Neural cell (in vitro differentiated cells): ENCODE measurements around the gene CTDSP2. TPM values are rescaled to one million over a fixed set of nuclear protein-coding genes. Genes with fewer than 3 reads are reported as not detected.

Experiments used
- H2AFZ ChIP-seq: fragments of 200-600, 300-800 bp; sonication (generic), shearing (Covaris generic); 2 replicates; pipeline ENCODE4 v1.6.0; 2014; ENCODE audit warnings: low read depth, mild to moderate bottlenecking, antibody characterized with exemption, low read length, moderate library complexity
- H3F3A ChIP-seq: fragments of 200-600 bp; shearing (Covaris generic); 2 replicates; pipeline ENCODE4 v1.6.1; 2016; ENCODE audit warnings: mild to moderate bottlenecking, moderate library complexity, mixed read lengths, antibody characterized with exemption, low read length; ENCODE audit not compliant: insufficient read depth, poor library complexity, severe bottlenecking
- H3K27ac ChIP-seq: fragments of 200-600, 300-800 bp; sonication (generic), shearing (Covaris generic); 2 replicates; pipeline ENCODE4 v1.5.1; 2014; ENCODE audit warnings: mild to moderate bottlenecking, low read length, moderate library complexity
- H3K27me3 ChIP-seq: fragments of 300-800, 200-600 bp; sonication (generic), shearing (Covaris generic); 2 replicates; pipeline ENCODE4 v1.6.0; 2014; ENCODE audit warnings: mild to moderate bottlenecking, low read depth, low read length, moderate library complexity; ENCODE audit not compliant: insufficient read depth
- H3K36me3 ChIP-seq: fragments of 300-800, 200-600 bp; sonication (generic), shearing (Covaris generic); 2 replicates; pipeline ENCODE4 v1.5.1; 2014; ENCODE audit warnings: mild to moderate bottlenecking, antibody characterized with exemption, low read length, moderate library complexity; ENCODE audit not compliant: insufficient read depth
- H3K4me2 ChIP-seq: fragments of 300-800, 200-600 bp; sonication (generic), shearing (Covaris generic); 2 replicates; pipeline ENCODE4 v1.6.0; 2014; ENCODE audit warnings: mild to moderate bottlenecking, low read length
- H3K4me3 ChIP-seq: fragments of 300-800, 200-600 bp; sonication (generic), shearing (Covaris generic); 2 replicates; pipeline ENCODE4 v1.5.1; 2014; ENCODE audit warnings: mild to moderate bottlenecking, low read length, moderate library complexity
- H3K79me2 ChIP-seq: fragments of 200-600 bp; shearing (Covaris generic); replicated peaks from 2 replicates; pipeline ENCODE4 v1.6.0; 2014; ENCODE audit warnings: mild to moderate bottlenecking, low read length, moderate library complexity; ENCODE audit not compliant: insufficient read depth
- H3K9ac ChIP-seq: fragments of 300-800, 200-600 bp; sonication (generic), shearing (Covaris generic); 2 replicates; pipeline ENCODE4 v1.6.1; 2016; ENCODE audit warnings: mild to moderate bottlenecking, low read length, mixed read lengths
- H3K9me2 ChIP-seq: fragments of 200-600 bp; shearing (Covaris generic); 2 replicates; pipeline ENCODE4 v1.6.1; 2016; ENCODE audit warnings: mild to moderate bottlenecking, low read length, mixed read lengths; ENCODE audit not compliant: insufficient read depth
- H3K9me3 ChIP-seq: fragments of 200-600, 300-800 bp; sonication (generic), shearing (Covaris generic); 2 replicates; pipeline ENCODE4 v1.6.1; 2016; ENCODE audit warnings: mild to moderate bottlenecking, mixed run types, low read length, moderate library complexity, mixed read lengths
- H4K20me1 ChIP-seq: fragments of 200-600 bp; shearing (Covaris generic); 2 replicates; pipeline ENCODE4 v1.6.1; 2016; ENCODE audit warnings: mild to moderate bottlenecking, mixed run types; ENCODE audit not compliant: insufficient read depth
- EP300 ChIP-seq: fragments of 450-650 bp; conservative IDR thresholded peaks from 2 replicates; pipeline ENCODE4 v1.6.1; 2014; ENCODE audit warnings: antibody characterized with exemption, mild to moderate bottlenecking, moderate library complexity; ENCODE audit not compliant: poor library complexity, severe bottlenecking
- MXI1 ChIP-seq: fragments of 450-650 bp; conservative IDR thresholded peaks from 2 replicates; pipeline ENCODE4 v1.6.1; 2014; ENCODE audit warnings: antibody characterized with exemption, mild to moderate bottlenecking; ENCODE audit not compliant: poor library complexity, severe bottlenecking
- POLR2AphosphoS5 ChIP-seq: IDR thresholded peaks from 2 replicates; pipeline ENCODE4 v1.6.1; 2012
- RAD21 ChIP-seq: fragments of 450-650 bp; conservative IDR thresholded peaks from 2 replicates; pipeline ENCODE4 v1.6.1; 2014; ENCODE audit warnings: antibody characterized with exemption, mild to moderate bottlenecking, moderate library complexity
- REST ChIP-seq: IDR thresholded peaks from 2 replicates; pipeline ENCODE4 v1.6.1; 2012; ENCODE audit warnings: borderline replicate concordance
- SMC3 ChIP-seq: fragments of 450-650 bp; conservative IDR thresholded peaks from 2 replicates; pipeline ENCODE4 v1.6.1; 2014; ENCODE audit warnings: antibody characterized with exemption, mild to moderate bottlenecking, moderate library complexity; ENCODE audit not compliant: poor library complexity
- TAF1 ChIP-seq: IDR thresholded peaks from 2 replicates; pipeline ENCODE4 v1.6.1; 2012; ENCODE audit warnings: low read depth
- polyA plus RNA-seq: library from polyadenylated mRNA; depleted of rRNA; stranded (reverse); fragments of >200 nt; gene quantifications from 2 replicates; pipeline ENCODE4 v1.2.3, GENCODE V29; 2014

CTDSP2 gene
- polyA plus RNA-seq, 1 donor from 2014 or later, result 23.6 TPM

GRCh38 chr12:57852620-57853500, 6.3 kb upstream of the CTDSP2 start:
- no peaks in the 10 kb centered on the region for H3K79me2 ChIP-seq
- H3F3A ChIP-seq, result no peaks in the 10 kb centered on the region
- no peak overlapping the region for H3K4me2 ChIP-seq
- no peaks in the 10 kb centered on the region for H3K9me2 ChIP-seq
- peak overlapping the region; percentile 50 for H3K4me3 ChIP-seq
- no peak for TF ChIP-seq POLR2AphosphoS5
- no peak for TF ChIP-seq MXI1
- no peak for TF ChIP-seq REST
- no peak for TF ChIP-seq SMC3
- TF ChIP-seq EP300, result no peak
- H3K27me3 ChIP-seq, result no peaks in the 10 kb centered on the region
- H3K27ac ChIP-seq, result no peak overlapping the region
- H3K9me3 ChIP-seq, result no peaks in the 10 kb centered on the region
- no peaks in the 10 kb centered on the region for H4K20me1 ChIP-seq
- H3K36me3 ChIP-seq, result no peaks in the 10 kb centered on the region
- H3K9ac ChIP-seq, result no peak overlapping the region
- peak overlapping the region; percentile 21 for H2AFZ ChIP-seq

GRCh38 chr12:57852200-57852599, 5.7 kb upstream of the CTDSP2 start:
- TF ChIP-seq MXI1, result no peak

GRCh38 chr12:57851552-57851951, 5.0 kb upstream of the CTDSP2 start:
- no peak overlapping the region for H3K4me2 ChIP-seq
- no peak overlapping the region for H3K9ac ChIP-seq
- no peak overlapping the region for H2AFZ ChIP-seq
- no peaks in the 10 kb centered on the region for H3K36me3 ChIP-seq
- no peak for TF ChIP-seq EP300
- TF ChIP-seq REST, result no peak
- TF ChIP-seq POLR2AphosphoS5, result no peak
- no peak for TF ChIP-seq MXI1
- no peak for TF ChIP-seq TAF1
- TF ChIP-seq RAD21, result no peak
- H3K27ac ChIP-seq, result no peak overlapping the region
- H3K27me3 ChIP-seq, result no peaks in the 10 kb centered on the region
- no peaks in the 10 kb centered on the region for H4K20me1 ChIP-seq
- no peaks in the 10 kb centered on the region for H3K9me3 ChIP-seq
- no peaks in the 10 kb centered on the region for H3F3A ChIP-seq
- H3K79me2 ChIP-seq, result no peaks in the 10 kb centered on the region
- no peaks in the 10 kb centered on the region for H3K9me2 ChIP-seq
- no peak overlapping the region for H3K4me3 ChIP-seq

More at GRCh38 chr12:57852200-57852599, 5.7 kb upstream of the CTDSP2 start:
- Histone ChIP-seq H4K20me1 (no peaks in the 10 kb centered on the region), H3K9me2 (no peaks in the 10 kb centered on the region), H3K36me3 (no peaks in the 10 kb centered on the region), H3K4me2 (no peak overlapping the region), H3K27me3 (no peaks in the 10 kb centered on the region), H3K4me3 (peak overlapping the region; percentile 50), H3K9me3 (no peaks in the 10 kb centered on the region), H3F3A (no peaks in the 10 kb centered on the region), H3K9ac (no peak overlapping the region), H2AFZ (no peak overlapping the region), H3K79me2 (no peaks in the 10 kb centered on the region), H3K27ac (no peak overlapping the region)
